OCI-LY7 (cell line): ENCODE data around the gene SPEF1. TPM values are rescaled to one million over a fixed set of nuclear protein-coding genes. Genes with fewer than 3 reads are reported as not detected.
A peak's percentile ranks its signal among the peaks of the same experiment; 100 is the strongest.
"Not testable (repeated sequence)": the region's sequence is repeated elsewhere in the genome, so short reads cannot be mapped to it uniquely, and the experiment has no call there.

Experiments
- BruUV-seq: library from RNA; stranded (reverse); fragments of 400-500 nt; replicated peaks from 2 replicates; lab custom pipeline; 2021; lab: Mats Ljungman, UMichigan
- CTCF ChIA-PET: fragments of 300-600 bp; sonication (Branson Sonifier 250); formaldehyde crosslinking; loops from one replicate; lab custom pipeline; 2022; ENCODE audit warnings: antibody characterized with exemption; ENCODE audit not compliant: unreplicated experiment; lab: Charles Lee
- POLR2A ChIA-PET: fragments of 300-600 bp; sonication (Branson Sonifier 250); formaldehyde crosslinking; loops from one replicate; lab custom pipeline; 2022; ENCODE audit warnings: antibody characterized with exemption; lab: Charles Lee
- DNase-seq: peaks from one replicate; pipeline ENCODE4 v3.0.0-alpha.2; 2015; ENCODE audit warnings: low spot score
- H2AFZ ChIP-seq: fragments of 200-600 bp; sonication (generic), shearing (Covaris generic); 2 replicates; pipeline ENCODE4 v1.6.1; 2014; ENCODE audit warnings: mild to moderate bottlenecking, antibody characterized with exemption, low read length, moderate library complexity
- H3K27ac ChIP-seq: fragments of 200-600 bp; sonication (generic); 2 replicates; pipeline ENCODE4 v1.5.1; 2014; ENCODE audit warnings: mixed run types, low read depth, mild to moderate bottlenecking, moderate library complexity, low read length, inconsistent platforms; ENCODE audit not compliant: poor library complexity, severe bottlenecking
- H3K36me3 ChIP-seq: fragments of 200-600 bp; sonication (generic); 2 replicates; pipeline ENCODE4 v1.6.1; 2014; ENCODE audit warnings: mild to moderate bottlenecking, antibody characterized with exemption, low read length, moderate library complexity, mixed read lengths; ENCODE audit not compliant: insufficient read depth
- H3K4me1 ChIP-seq: fragments of 200-600 bp; sonication (generic); 2 replicates; pipeline ENCODE4 v1.5.1; 2014; ENCODE audit warnings: mild to moderate bottlenecking, low read length; ENCODE audit not compliant: insufficient read depth, poor library complexity, severe bottlenecking
- H3K4me2 ChIP-seq: fragments of 200-600 bp; sonication (generic); 2 replicates; pipeline ENCODE4 v1.6.1; 2014; ENCODE audit warnings: mild to moderate bottlenecking, low read length
- H3K4me3 ChIP-seq: fragments of 200-600 bp; sonication (generic); 2 replicates; pipeline ENCODE4 v1.5.1; 2014; ENCODE audit warnings: mild to moderate bottlenecking, low read depth, low read length; ENCODE audit not compliant: poor library complexity, severe bottlenecking
- H3K79me2 ChIP-seq: fragments of 200-600 bp; sonication (generic); 2 replicates; pipeline ENCODE4 v1.6.1; 2016; ENCODE audit warnings: low read depth, mild to moderate bottlenecking, low read length, moderate library complexity, mixed read lengths; ENCODE audit not compliant: insufficient read depth
- H3K9me2 ChIP-seq: fragments of 200-600 bp; sonication (generic); 2 replicates; pipeline ENCODE4 v1.6.1; 2016; ENCODE audit warnings: mild to moderate bottlenecking, low read length, mixed read lengths; ENCODE audit not compliant: insufficient read depth
- H3K9me3 ChIP-seq: fragments of 200-600 bp; sonication (generic); 2 replicates; pipeline ENCODE4 v1.6.1; 2014; ENCODE audit warnings: mild to moderate bottlenecking, mixed run types, low read length, mixed read lengths
- H4K20me1 ChIP-seq: fragments of 200-600 bp; sonication (generic); 2 replicates; pipeline ENCODE4 v1.6.1; 2014; ENCODE audit warnings: mild to moderate bottlenecking, antibody characterized with exemption, low read length, moderate library complexity, mixed read lengths; ENCODE audit not compliant: insufficient read depth
- EZH2phosphoT487 ChIP-seq: fragments of 200-600 bp; sonication (generic); IDR thresholded peaks from 2 replicates; pipeline ENCODE4 v1.6.1; 2018; ENCODE audit warnings: low read depth, borderline replicate concordance, mild to moderate bottlenecking, mixed run types, antibody characterized with exemption, low read length, moderate library complexity, mixed read lengths
- intact Hi-C: fragments of 100-400 bp; cut with micrococcal nuclease; formaldehyde crosslinking; loops from one replicate; pipeline ENCODE4 v1.10.0; 2022; ENCODE audit not compliant: unreplicated experiment
- total RNA-seq, 2 experiments: library from RNA; depleted of rRNA in 1 of 2; stranded (reverse); fragments of >200 nt in 1 of 2; shearing (Covaris generic) in 1 of 2; gene quantifications; 2 replicates each; pipeline ENCODE4 v1.2.3, GENCODE V29; 2014 to 2022
- TF ChIP-seq, protein P1 (sequence below): fragments of 200-600 bp; sonication (generic); conservative IDR thresholded peaks from 2 replicates; pipeline ENCODE4 v1.5.1; 2014; ENCODE audit warnings: mild to moderate bottlenecking, antibody characterized with exemption, low read length, moderate library complexity, mixed read lengths

The SPEF1 gene
- total RNA-seq, 2 experiments from 2014 or later, result 0.09 to 0.27 TPM

GRCh38 chr20:3794701-3795420, 13.6 kb upstream of the SPEF1 start:
- H3K27ac ChIP-seq, result peak overlapping the region; percentile 80
- peaks cover 19% of the 10 kb centered on the region; the same call in 1 of the 2 replicates for H3K36me3 ChIP-seq
- H3K9me2 ChIP-seq, result no peaks in the 10 kb centered on the region
- no peaks in the 10 kb centered on the region; the same call in 1 of the 2 replicates for H4K20me1 ChIP-seq
- CTCF ChIA-PET, result interaction anchor here (2.2 kb wide), 1 partner anchor 24 kb away, joined by 9 read pairs; no protein-coding TSS in a partner anchor
- peak overlapping the region; percentile 59; the same call in 1 of the 2 replicates for H2AFZ ChIP-seq
- peak overlapping the region; percentile 89 for H3K4me2 ChIP-seq
- H3K4me1 ChIP-seq, result peaks cover 36% of the 10 kb centered on the region
- POLR2A ChIA-PET, result interaction anchor here (0.8 to 1.8 kb wide), 2 partner anchors 23 to 1324 kb away, joined by 5 to 7 read pairs; partner anchors contain the start of gene SNRPB
- no peak for DNase-seq
- H3K9me3 ChIP-seq, result no peaks in the 10 kb centered on the region
- peaks cover 25% of the 10 kb centered on the region for H3K79me2 ChIP-seq
- peak overlapping the region; percentile 91 for H3K4me3 ChIP-seq
- BruUV-seq, result no TSS peak
- intact Hi-C loops, result no loop called here
- no peak for TF ChIP-seq EZH2phosphoT487
- TF ChIP-seq, protein P1, sequence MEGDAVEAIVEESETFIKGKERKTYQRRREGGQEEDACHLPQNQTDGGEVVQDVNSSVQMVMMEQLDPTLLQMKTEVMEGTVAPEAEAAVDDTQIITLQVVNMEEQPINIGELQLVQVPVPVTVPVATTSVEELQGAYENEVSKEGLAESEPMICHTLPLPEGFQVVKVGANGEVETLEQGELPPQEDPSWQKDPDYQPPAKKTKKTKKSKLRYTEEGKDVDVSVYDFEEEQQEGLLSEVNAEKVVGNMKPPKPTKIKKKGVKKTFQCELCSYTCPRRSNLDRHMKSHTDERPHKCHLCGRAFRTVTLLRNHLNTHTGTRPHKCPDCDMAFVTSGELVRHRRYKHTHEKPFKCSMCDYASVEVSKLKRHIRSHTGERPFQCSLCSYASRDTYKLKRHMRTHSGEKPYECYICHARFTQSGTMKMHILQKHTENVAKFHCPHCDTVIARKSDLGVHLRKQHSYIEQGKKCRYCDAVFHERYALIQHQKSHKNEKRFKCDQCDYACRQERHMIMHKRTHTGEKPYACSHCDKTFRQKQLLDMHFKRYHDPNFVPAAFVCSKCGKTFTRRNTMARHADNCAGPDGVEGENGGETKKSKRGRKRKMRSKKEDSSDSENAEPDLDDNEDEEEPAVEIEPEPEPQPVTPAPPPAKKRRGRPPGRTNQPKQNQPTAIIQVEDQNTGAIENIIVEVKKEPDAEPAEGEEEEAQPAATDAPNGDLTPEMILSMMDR, result no peak

GRCh38 chr20:3794168-3794567, 12.9 kb upstream of the SPEF1 start:
- H3K79me2 ChIP-seq, result peaks cover 25% of the 10 kb centered on the region
- H3K4me3 ChIP-seq, DNase-seq, H3K9me2 ChIP-seq, BruUV-seq, H4K20me1 ChIP-seq, H3K27ac ChIP-seq, intact Hi-C loops, H3K9me3 ChIP-seq, H2AFZ ChIP-seq: not testable (repeated sequence)
- H3K36me3 ChIP-seq, result peaks cover 19% of the 10 kb centered on the region; the same call in 1 of the 2 replicates
- ChIA-PET POLR2A (interaction anchor here (0.8 kb wide), 1 partner anchor 1323 kb away, joined by 5 read pairs; the partner anchor contains the start of gene SNRPB), CTCF (interaction anchor here (2.2 kb wide), 1 partner anchor 24 kb away, joined by 9 read pairs; no protein-coding TSS in a partner anchor)
- H3K4me1 ChIP-seq, result peaks cover 29% of the 10 kb centered on the region
- H3K4me2 ChIP-seq, result peak overlapping the region; percentile 89; the same call in 1 of the 2 replicates

DNA sequence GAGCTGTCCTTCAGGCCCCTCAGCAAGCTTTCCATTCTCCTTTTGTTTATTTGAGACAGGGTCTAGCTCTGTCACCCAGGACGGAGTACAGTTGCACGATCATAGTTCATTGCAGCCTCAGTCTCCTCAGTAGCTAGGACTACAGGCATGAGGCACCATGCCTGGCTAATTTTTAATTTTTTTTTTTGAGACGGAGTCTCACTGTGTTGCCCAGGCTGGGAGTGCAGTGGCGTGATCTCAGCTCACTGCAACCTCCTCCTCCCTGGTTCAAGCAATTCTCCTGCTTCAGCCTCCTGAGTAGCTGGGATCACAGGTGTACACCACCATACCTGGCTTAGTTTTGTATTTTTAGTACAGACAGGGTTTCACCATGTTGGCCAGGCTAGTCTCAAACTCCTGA, 8.0 kb upstream of the SPEF1 start:
- POLR2A ChIA-PET, result interaction anchor here (0.6 to 0.9 kb wide), 2 partner anchors 11 to 23 kb away, joined by 3 to 4 read pairs; no protein-coding TSS in a partner anchor
- H3K27ac ChIP-seq, BruUV-seq, H3K4me3 ChIP-seq, intact Hi-C loops, H4K20me1 ChIP-seq, H3K36me3 ChIP-seq, H3K9me3 ChIP-seq, DNase-seq, CTCF ChIA-PET, H2AFZ ChIP-seq, H3K9me2 ChIP-seq: not testable (repeated sequence)
- H3K79me2 ChIP-seq, result peaks cover 15% of the 10 kb centered on the region; the same call in 1 of the 2 replicates
- 0 out of 2 replicates have a peak overlapping the region, but pooled peaks have one; percentile 73 for H3K4me2 ChIP-seq
- H3K4me1 ChIP-seq, result peaks cover 29% of the 10 kb centered on the region
